A204.1 (cell line): ENCODE measurements around the gene USP54.

Source experiments
- FAIRE-seq: peaks from 2 replicates; lab custom pipeline; 2012; peaks lifted over from hg19 to GRCh38; lab: Jason Lieb, UNC

USP54 gene

DNA sequence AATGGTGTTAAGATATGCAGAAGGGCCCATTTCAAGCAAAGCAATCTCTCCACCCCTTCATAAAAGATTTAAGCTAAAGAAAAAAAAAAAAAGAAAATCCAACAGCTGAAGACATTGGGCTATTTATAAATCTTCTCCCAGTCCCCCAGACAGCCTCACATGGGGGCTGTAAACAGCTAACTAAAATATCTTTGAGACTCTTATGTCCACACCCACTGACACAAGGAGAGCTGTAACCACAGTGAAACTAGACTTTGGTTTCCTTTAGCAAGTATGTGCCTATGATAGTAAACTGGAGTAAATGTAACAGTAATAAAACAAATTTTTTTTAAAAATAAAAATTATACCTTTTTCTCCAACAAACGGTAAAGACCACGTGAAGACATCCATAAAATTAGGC, 123.9 kb downstream of the USP54 start:
- FAIRE-seq = no peak

DNA sequence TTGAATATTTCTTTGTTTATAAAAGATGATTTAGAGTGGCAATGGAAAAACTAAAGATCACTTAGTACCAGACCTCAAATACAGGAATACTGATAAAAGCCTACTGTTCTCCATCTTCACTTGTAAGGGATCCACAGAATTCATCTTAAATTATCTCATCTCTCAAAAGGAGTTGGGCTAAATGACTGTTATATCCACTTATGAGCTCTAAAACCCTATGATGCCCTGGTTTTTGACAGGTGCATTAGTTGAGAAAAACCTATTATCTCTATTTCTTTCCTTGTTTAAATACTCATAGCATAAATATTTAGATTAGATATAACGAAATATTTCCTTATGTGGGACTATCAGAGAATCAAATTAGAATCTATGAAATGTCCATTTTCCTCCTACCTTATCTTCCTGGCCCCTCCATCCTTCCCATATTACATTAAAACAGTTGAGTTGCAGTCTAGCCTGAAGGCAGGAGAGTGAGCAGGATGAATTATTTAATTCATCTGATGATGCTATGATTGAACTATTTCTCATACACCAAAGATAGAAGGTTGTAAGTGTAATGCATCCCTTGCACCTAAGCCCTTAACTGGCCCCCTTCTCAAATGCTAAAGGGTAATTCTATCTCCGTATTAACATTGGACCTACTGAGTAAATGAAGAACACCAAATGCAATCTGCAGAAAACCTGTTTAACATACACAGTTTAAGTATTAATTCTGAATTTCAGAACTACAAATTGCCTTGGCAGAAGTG, 125.0 kb downstream of the USP54 start:
- no peak for FAIRE-seq

GRCh38 chr10:73460897-73461296, 130.2 kb downstream of the USP54 start:
- no peak for FAIRE-seq

DNA sequence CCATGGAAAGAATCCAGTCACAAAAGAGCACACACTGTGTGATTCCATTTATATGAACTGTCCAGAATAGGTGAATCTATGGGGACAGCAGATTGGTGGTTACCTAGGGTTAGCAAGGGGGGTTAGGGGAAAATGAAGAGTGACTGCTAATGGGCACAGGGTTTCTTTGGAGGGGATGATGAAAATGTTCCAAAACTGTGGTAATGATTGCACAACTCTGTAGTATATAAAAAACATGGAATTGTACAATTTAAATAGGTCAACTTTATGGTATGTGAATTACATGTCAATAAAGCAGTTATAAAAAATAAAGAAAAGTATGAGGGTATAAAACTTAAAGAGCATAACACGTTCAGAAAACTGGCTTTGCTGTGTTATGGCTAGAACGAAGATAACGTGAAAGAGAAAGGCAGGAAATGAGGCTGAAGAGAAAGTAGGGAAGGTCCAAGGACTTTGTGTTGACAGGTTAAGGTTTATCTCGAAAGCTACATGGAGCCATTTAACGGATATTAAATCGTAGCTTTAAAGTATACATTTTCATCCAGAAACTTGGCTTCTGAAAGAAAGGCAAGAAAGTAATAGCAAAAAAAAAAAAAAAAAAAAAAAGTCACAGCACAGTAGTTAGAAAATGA, 131.3 kb downstream of the USP54 start:
- FAIRE-seq = no peak

- FAIRE-seq = peak; percentile 47
Measured at GRCh38 chr10:73456187-73456890, 134.8 kb downstream of the USP54 start.

DNA sequence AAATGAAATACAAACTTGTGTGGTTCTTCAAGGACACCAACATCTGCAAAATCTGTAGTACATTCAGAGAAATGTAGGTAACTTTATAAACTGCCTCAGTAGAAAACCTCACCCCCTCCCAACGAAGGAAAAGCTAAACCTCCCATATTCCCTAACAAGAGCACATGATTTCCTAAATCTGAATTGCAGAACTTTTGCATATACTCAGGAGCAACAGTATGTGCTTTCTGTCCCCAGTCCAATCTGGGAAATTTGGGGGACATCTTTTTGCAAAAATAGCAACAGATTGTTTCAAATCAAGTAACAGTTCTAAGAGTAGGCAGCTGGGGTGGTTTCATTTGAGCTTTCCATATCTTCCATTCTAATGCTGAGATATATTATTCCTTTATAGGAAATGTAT, 142.0 kb downstream of the USP54 start:
- no peak for FAIRE-seq

GRCh38 chr10:73448384-73448783, 142.8 kb downstream of the USP54 start:
- FAIRE-seq = no peak
